ENCODE data around the gene CHSY1.

Gene CHSY1

DNA sequence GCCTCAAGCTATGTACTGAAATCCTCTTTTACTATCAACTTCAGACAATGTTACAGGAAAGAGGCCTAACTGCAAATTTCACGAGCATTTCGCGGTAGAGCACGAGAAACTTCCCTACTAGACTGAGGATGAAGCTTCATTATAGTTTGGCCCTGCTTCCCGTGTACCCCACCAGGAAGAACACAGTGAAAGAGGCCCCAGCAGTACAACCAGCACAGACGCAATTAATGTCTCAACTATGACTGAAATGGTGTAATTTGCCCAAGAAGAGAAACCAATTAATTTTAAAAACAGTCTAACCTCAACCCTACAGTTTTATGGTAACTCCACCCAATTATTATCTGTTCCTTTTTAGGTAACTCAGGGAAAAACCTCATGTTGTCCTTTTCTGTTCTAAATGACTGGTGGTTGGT lies 12.1 kb downstream of the CHSY1 start:
- Histone ChIP-seq H3K4me3 (ENCODE audit: low read length) (no peak overlapping the region), H3K9me3 (ENCODE audit: insufficient read depth, low read depth, low read length) (no peaks in the 10 kb centered on the region), H3K9ac (ENCODE audit: low read depth, low read length) (no peak overlapping the region), H3K27me3 (ENCODE audit: insufficient read depth, low read length) (no peaks in the 10 kb centered on the region), H3K4me1 (ENCODE audit: insufficient read depth, low read length) (peaks cover 26% of the 10 kb centered on the region), H3K27ac (ENCODE audit: low read length) (no peak overlapping the region), H3K36me3 (ENCODE audit: insufficient read depth, low read depth, low read length) (peaks cover 18% of the 10 kb centered on the region)

GRCh38 chr15:101237251-101237650 lies 14.6 kb downstream of the CHSY1 start:
- Histone ChIP-seq H3K36me3 (ENCODE audit: insufficient read depth, low read depth, low read length) (peaks cover 37% of the 10 kb centered on the region), H3K4me1 (ENCODE audit: insufficient read depth, low read length) (peaks cover 11% of the 10 kb centered on the region; the same call in 1 of the 2 replicates), H3K27me3 (ENCODE audit: insufficient read depth, low read length) (no peaks in the 10 kb centered on the region), H3K27ac (ENCODE audit: low read length) (no peak overlapping the region), H3K9ac (ENCODE audit: low read depth, low read length) (no peak overlapping the region), H3K4me3 (ENCODE audit: low read length) (no peak overlapping the region), H3K9me3 (ENCODE audit: insufficient read depth, low read depth, low read length) (no peaks in the 10 kb centered on the region)

GRCh38 chr15:101233651-101234280 lies 18.1 kb downstream of the CHSY1 start:
- Histone ChIP-seq H3K36me3 (ENCODE audit: insufficient read depth, low read depth, low read length) (peaks cover 50% of the 10 kb centered on the region), H3K27ac (ENCODE audit: low read length) (no peak overlapping the region), H3K9ac (ENCODE audit: low read depth, low read length) (no peak overlapping the region), H3K4me1 (ENCODE audit: insufficient read depth, low read length) (no peaks in the 10 kb centered on the region), H3K4me3 (ENCODE audit: low read length) (no peak overlapping the region), H3K9me3 (ENCODE audit: insufficient read depth, low read depth, low read length) (no peaks in the 10 kb centered on the region), H3K27me3 (ENCODE audit: insufficient read depth, low read length) (no peaks in the 10 kb centered on the region)

- no peak overlapping the region for H3K4me3 ChIP-seq (ENCODE audit: low read length)
- H3K27me3 ChIP-seq (ENCODE audit: insufficient read depth, low read length): no peaks in the 10 kb centered on the region
- no peaks in the 10 kb centered on the region for H3K9me3 ChIP-seq (ENCODE audit: insufficient read depth, low read depth, low read length)
- H3K4me1 ChIP-seq (ENCODE audit: insufficient read depth, low read length): peaks cover 4% of the 10 kb centered on the region; the same call in 1 of the 2 replicates
- H3K27ac ChIP-seq (ENCODE audit: low read length): no peak overlapping the region
- H3K9ac ChIP-seq (ENCODE audit: low read depth, low read length): no peak overlapping the region
- peaks cover 56% of the 10 kb centered on the region for H3K36me3 ChIP-seq (ENCODE audit: insufficient read depth, low read depth, low read length)
Measured at GRCh38 chr15:101232677-101233076, 19.2 kb downstream of the CHSY1 start.

GRCh38 chr15:101228313-101228712 lies 23.5 kb downstream of the CHSY1 start:
- H3K4me1 ChIP-seq (ENCODE audit: insufficient read depth, low read length): peaks cover 6% of the 10 kb centered on the region; the same call in 1 of the 2 replicates
- H3K36me3 ChIP-seq (ENCODE audit: insufficient read depth, low read depth, low read length): peaks cover 65% of the 10 kb centered on the region; the same call in 1 of the 2 replicates
- no peak overlapping the region for H3K9ac ChIP-seq (ENCODE audit: low read depth, low read length)
- no peak overlapping the region for H3K4me3 ChIP-seq (ENCODE audit: low read length)
- no peaks in the 10 kb centered on the region for H3K27me3 ChIP-seq (ENCODE audit: insufficient read depth, low read length)
- H3K27ac ChIP-seq (ENCODE audit: low read length): no peak overlapping the region
- H3K9me3 ChIP-seq (ENCODE audit: insufficient read depth, low read depth, low read length): no peaks in the 10 kb centered on the region

DNA sequence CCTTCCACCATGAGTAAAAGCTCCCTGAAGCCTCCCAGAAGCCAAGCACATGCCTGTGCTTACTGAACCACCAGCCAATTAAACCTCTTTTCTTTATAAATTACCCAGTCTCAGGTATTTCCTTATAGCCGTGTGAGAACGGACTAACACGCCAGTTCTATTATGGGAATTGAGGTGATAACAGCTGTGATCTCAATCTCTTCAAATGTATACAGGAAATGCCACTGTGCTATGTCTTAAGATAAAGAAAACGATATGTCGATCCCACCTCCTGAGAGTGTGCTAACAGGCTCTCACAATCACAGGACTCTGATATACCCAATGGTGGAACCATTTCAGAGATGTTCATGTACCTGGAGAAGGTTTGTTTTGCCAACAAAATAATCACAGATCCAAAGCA lies 26.2 kb downstream of the CHSY1 start:
- no peaks in the 10 kb centered on the region for H3K9me3 ChIP-seq (ENCODE audit: insufficient read depth, low read depth, low read length)
- H3K4me1 ChIP-seq (ENCODE audit: insufficient read depth, low read length): peaks cover 6% of the 10 kb centered on the region; the same call in 1 of the 2 replicates
- peaks cover 42% of the 10 kb centered on the region; the same call in 1 of the 2 replicates for H3K36me3 ChIP-seq (ENCODE audit: insufficient read depth, low read depth, low read length)
- no peaks in the 10 kb centered on the region for H3K27me3 ChIP-seq (ENCODE audit: insufficient read depth, low read length)
- no peak overlapping the region for H3K4me3 ChIP-seq (ENCODE audit: low read length)
- no peak overlapping the region for H3K9ac ChIP-seq (ENCODE audit: low read depth, low read length)
- no peak overlapping the region for H3K27ac ChIP-seq (ENCODE audit: low read length)

DNA sequence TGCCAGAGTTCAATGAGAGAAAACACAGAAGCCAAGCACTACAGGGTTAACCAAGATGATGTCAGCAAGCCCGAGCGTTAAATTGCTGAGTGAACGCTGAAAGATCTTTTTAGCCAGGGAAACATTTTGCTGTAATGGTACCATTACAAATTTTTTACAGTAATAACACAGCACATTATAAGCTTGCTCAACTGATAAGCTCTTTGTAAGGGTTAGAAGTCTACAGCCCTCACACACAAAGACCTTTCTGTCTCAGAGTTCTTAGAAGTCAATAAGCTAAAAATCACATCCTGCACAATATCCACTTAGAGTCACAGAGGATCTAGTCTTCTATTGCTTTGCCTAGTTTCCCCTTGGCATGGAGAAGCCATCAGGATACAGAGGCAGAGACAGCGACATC lies 29.9 kb downstream of the CHSY1 start:
- Histone ChIP-seq H3K27me3 (ENCODE audit: insufficient read depth, low read length) (no peaks in the 10 kb centered on the region), H3K36me3 (ENCODE audit: insufficient read depth, low read depth, low read length) (peaks cover 35% of the 10 kb centered on the region; the same call in 1 of the 2 replicates), H3K9ac (ENCODE audit: low read depth, low read length) (no peak overlapping the region), H3K27ac (ENCODE audit: low read length) (no peak overlapping the region), H3K4me1 (ENCODE audit: insufficient read depth, low read length) (peaks cover under 1% of the 10 kb centered on the region; the same call in 1 of the 2 replicates), H3K4me3 (ENCODE audit: low read length) (no peak overlapping the region), H3K9me3 (ENCODE audit: insufficient read depth, low read depth, low read length) (no peaks in the 10 kb centered on the region)

DNA sequence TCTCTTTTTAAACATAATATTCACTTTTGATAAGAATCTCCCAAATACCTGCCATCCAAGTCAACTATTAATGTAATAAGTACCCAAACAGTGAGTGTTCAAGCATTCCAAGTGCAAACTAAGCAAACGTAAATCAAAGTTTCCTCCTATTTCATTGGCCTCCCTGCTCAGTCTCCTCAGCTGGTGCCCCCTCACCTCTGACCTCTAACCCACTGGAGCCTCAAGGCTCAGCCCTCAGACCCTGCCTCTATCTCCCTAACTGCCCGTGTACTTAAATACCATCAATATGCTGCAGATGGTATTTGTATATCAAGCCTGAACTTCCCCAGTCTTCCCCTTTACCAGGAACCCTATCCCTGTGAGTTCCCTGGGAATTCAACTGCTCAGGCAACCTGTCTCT lies 31.8 kb downstream of the CHSY1 start:
- Histone ChIP-seq H3K4me1 (ENCODE audit: insufficient read depth, low read length) (peaks cover 2% of the 10 kb centered on the region; the same call in 1 of the 2 replicates), H3K36me3 (ENCODE audit: insufficient read depth, low read depth, low read length) (peaks cover 23% of the 10 kb centered on the region), H3K9ac (ENCODE audit: low read depth, low read length) (no peak overlapping the region), H3K4me3 (ENCODE audit: low read length) (no peak overlapping the region), H3K9me3 (ENCODE audit: insufficient read depth, low read depth, low read length) (no peaks in the 10 kb centered on the region), H3K27ac (ENCODE audit: low read length) (no peak overlapping the region), H3K27me3 (ENCODE audit: insufficient read depth, low read length) (no peaks in the 10 kb centered on the region)

- Histone ChIP-seq H3K27me3 (ENCODE audit: insufficient read depth, low read length) (no peaks in the 10 kb centered on the region), H3K4me3 (ENCODE audit: low read length) (no peak overlapping the region), H3K36me3 (ENCODE audit: insufficient read depth, low read depth, low read length) (peaks cover 18% of the 10 kb centered on the region), H3K4me1 (ENCODE audit: insufficient read depth, low read length) (peaks cover 2% of the 10 kb centered on the region; the same call in 1 of the 2 replicates), H3K9me3 (ENCODE audit: insufficient read depth, low read depth, low read length) (no peaks in the 10 kb centered on the region), H3K9ac (ENCODE audit: low read depth, low read length) (no peak overlapping the region), H3K27ac (ENCODE audit: low read length) (no peak overlapping the region)
Measured at GRCh38 chr15:101219441-101219840, 32.4 kb downstream of the CHSY1 start.

GRCh38 chr15:101217446-101217845 lies 34.4 kb downstream of the CHSY1 start:
- Histone ChIP-seq H3K9ac (ENCODE audit: low read depth, low read length) (no peak overlapping the region), H3K27me3 (ENCODE audit: insufficient read depth, low read length) (no peaks in the 10 kb centered on the region), H3K4me3 (ENCODE audit: low read length) (no peak overlapping the region), H3K36me3 (ENCODE audit: insufficient read depth, low read depth, low read length) (peaks cover 15% of the 10 kb centered on the region), H3K9me3 (ENCODE audit: insufficient read depth, low read depth, low read length) (no peaks in the 10 kb centered on the region), H3K4me1 (ENCODE audit: insufficient read depth, low read length) (peaks cover 2% of the 10 kb centered on the region; the same call in 1 of the 2 replicates), H3K27ac (ENCODE audit: low read length) (no peak overlapping the region)

DNA sequence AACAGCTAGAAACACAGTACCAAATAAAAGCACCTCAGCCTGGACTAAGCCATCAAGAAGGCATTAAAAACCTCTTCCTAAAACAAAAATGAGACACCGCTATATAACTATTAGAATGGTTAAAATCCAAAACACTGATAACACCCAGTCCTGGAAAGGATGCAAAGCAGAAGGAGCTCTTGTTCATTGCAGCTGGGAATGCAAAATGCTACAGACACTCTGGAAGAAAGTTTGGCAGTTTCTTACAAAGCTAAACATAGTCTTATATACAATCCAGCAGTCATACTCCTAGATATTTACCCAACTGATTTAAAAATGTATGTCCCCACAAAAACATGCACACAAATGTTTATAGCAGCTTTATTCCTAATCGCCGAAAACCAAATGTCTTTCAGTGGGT lies 35.7 kb downstream of the CHSY1 start:
- no peaks in the 10 kb centered on the region for H3K9me3 ChIP-seq (ENCODE audit: insufficient read depth, low read depth, low read length)
- H3K36me3 ChIP-seq (ENCODE audit: insufficient read depth, low read depth, low read length): peaks cover 15% of the 10 kb centered on the region
- peaks cover 2% of the 10 kb centered on the region; the same call in 1 of the 2 replicates for H3K4me1 ChIP-seq (ENCODE audit: insufficient read depth, low read length)
- no peak overlapping the region for H3K9ac ChIP-seq (ENCODE audit: low read depth, low read length)
- H3K27ac ChIP-seq (ENCODE audit: low read length): no peak overlapping the region
- no peak overlapping the region for H3K4me3 ChIP-seq (ENCODE audit: low read length)
- no peaks in the 10 kb centered on the region for H3K27me3 ChIP-seq (ENCODE audit: insufficient read depth, low read length)

DNA sequence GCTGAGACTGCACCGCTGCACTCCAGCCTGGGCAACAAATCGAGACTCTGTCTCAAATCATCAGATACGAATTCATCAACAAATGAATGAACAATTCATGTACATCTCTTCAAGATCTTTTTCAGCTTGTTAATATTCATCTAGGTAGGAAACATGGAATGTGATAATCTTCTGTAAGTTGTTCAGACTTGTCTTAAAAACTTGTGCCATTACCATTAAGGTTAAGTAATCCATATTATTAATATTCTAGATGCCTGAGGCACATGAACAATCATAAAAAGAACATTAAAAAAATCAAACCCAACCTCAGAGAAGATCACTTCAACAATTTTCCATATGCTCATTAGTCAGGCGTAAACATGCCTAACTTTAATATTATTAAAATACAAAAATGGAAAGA lies 36.2 kb downstream of the CHSY1 start:
- H3K27me3 ChIP-seq (ENCODE audit: insufficient read depth, low read length): no peaks in the 10 kb centered on the region
- no peak overlapping the region for H3K9ac ChIP-seq (ENCODE audit: low read depth, low read length)
- no peak overlapping the region for H3K27ac ChIP-seq (ENCODE audit: low read length)
- peaks cover 15% of the 10 kb centered on the region for H3K36me3 ChIP-seq (ENCODE audit: insufficient read depth, low read depth, low read length)
- H3K4me1 ChIP-seq (ENCODE audit: insufficient read depth, low read length): peaks cover 2% of the 10 kb centered on the region; the same call in 1 of the 2 replicates
- H3K4me3 ChIP-seq (ENCODE audit: low read length): no peak overlapping the region
- H3K9me3 ChIP-seq (ENCODE audit: insufficient read depth, low read depth, low read length): no peaks in the 10 kb centered on the region

Data from iPS-20b (cell line).